ENCODE results near the gene ZDHHC13. TPM values are rescaled to one million over a fixed set of nuclear protein-coding genes. Genes with fewer than 3 reads are reported as not detected.

The ZDHHC13 gene
- polyA plus RNA-seq, 2 of the 4 experiments (the other 2 are of a cell fraction): 17.6 to 34.3 TPM

- FAIRE-seq: no peak
- CTCF ChIA-PET: interaction anchor here (0.9 to 4.2 kb wide), 5 partner anchors 14 to 31 kb away, joined by 3 to 22 read pairs (median 5); partner anchors contain the start of gene ZDHHC13
- DNase-seq (ENCODE audit: low read depth in 1 of 2, low spot score in 1 of 2): no peak
Measured at GRCh38 chr11:19101796-19102520, 15.0 kb upstream of the ZDHHC13 start.

GRCh38 chr11:19102521-19102900 lies 14.5 kb upstream of the ZDHHC13 start:
- CTCF ChIA-PET: interaction anchor here (1.6 to 4.2 kb wide), 2 partner anchors 14 to 25 kb away, joined by 4 to 22 read pairs; partner anchors contain the start of gene ZDHHC13

More at GRCh38 chr11:19101796-19102520, 15.0 kb upstream of the ZDHHC13 start:
- peaks cover 10% of the 10 kb centered on the region; the same call in 2 of the 3 replicates for H3K4me1 ChIP-seq
- 2% methylated on average over 4 of the region's 4 CpGs for WGBS (ENCODE audit: missing lambda C conversion rate)
- ATAC-seq: no peak
- no peaks in the 10 kb centered on the region; the same call in 2 of the 3 replicates for H3K9me3 ChIP-seq
- no peak for TF ChIP-seq PHF8 (IDR thresholded peaks at IDR 0.05; ENCODE audit: borderline replicate concordance, low read depth)
- TF ChIP-seq GATA3 (IDR thresholded peaks at IDR 0.05; ENCODE audit: borderline replicate concordance): peak; percentile 58; the same call in 1 of the 2 replicates
- no peak for TF ChIP-seq RNF2 (IDR thresholded peaks at IDR 0.05; ENCODE audit: borderline replicate concordance, low read depth)
- no peak for TF ChIP-seq ZNF302 (CRISPR knock-in tag; IDR thresholded peaks at IDR 0.05)
- no peak for TF ChIP-seq BHLHE40 (IDR thresholded peaks at IDR 0.05; ENCODE audit: low read depth, low read length)
- no peak for TF ChIP-seq REST (IDR thresholded peaks at IDR 0.05)
- no peak for TF ChIP-seq CHD2 (IDR thresholded peaks at IDR 0.05; ENCODE audit: low read length, partially characterized antibody)
- no peak overlapping the region for H3K4me3 ChIP-seq
- peak overlapping the region; percentile 40 for H3K4me2 ChIP-seq
- POLR2A ChIA-PET: no interaction called here
- H3K27ac ChIP-seq: no peak overlapping the region

More at GRCh38 chr11:19102521-19102900, 14.5 kb upstream of the ZDHHC13 start:
- H3K9me3 ChIP-seq: no peaks in the 10 kb centered on the region; the same call in 2 of the 3 replicates
- H3K27ac ChIP-seq: no peak overlapping the region
- DNase-seq (ENCODE audit: low read depth in 1 of 2, low spot score in 1 of 2): no peak
- no peak for FAIRE-seq
- peaks cover 10% of the 10 kb centered on the region; the same call in 2 of the 3 replicates for H3K4me1 ChIP-seq
- no peak overlapping the region for H3K4me3 ChIP-seq
- TF ChIP-seq HEYL (CRISPR knock-in tag; IDR thresholded peaks at IDR 0.05) (no peak), RFX5 (IDR thresholded peaks at IDR 0.05) (no peak), KDM5A (IDR thresholded peaks at IDR 0.05) (no peak), E2F6 (IDR thresholded peaks at IDR 0.05; ENCODE audit: borderline replicate concordance, low read depth) (no peak), ESRRA (IDR thresholded peaks at IDR 0.05; ENCODE audit: borderline replicate concordance, low read length) (no peak), RAD21 (conservative IDR thresholded peaks at IDR 0.05 in 1 of 2, IDR thresholded peaks at IDR 0.05 in 1 of 2) (no peak), TFCP2L1 (CRISPR knock-in tag; IDR thresholded peaks at IDR 0.05) (no peak), MAX (IDR thresholded peaks at IDR 0.05) (no peak), HMGXB4 (CRISPR knock-in tag; IDR thresholded peaks at IDR 0.05; ENCODE audit: borderline replicate concordance) (no peak), RARB (CRISPR knock-in tag; IDR thresholded peaks at IDR 0.05) (no peak), HOXB5 (CRISPR knock-in tag; IDR thresholded peaks at IDR 0.05) (no peak), NR3C1 (IDR thresholded peaks at IDR 0.05) (no peak), EP300 (IDR thresholded peaks at IDR 0.05) (no peak), RCOR1 (IDR thresholded peaks at IDR 0.05; ENCODE audit: low read depth, low read length) (no peak), BHLHE40 (IDR thresholded peaks at IDR 0.05; ENCODE audit: low read depth, low read length) (no peak), POLR2A (IDR thresholded peaks at IDR 0.05; ENCODE audit: low read length) (no peak), HOXA7 (CRISPR knock-in tag; IDR thresholded peaks at IDR 0.05) (no peak), MAZ (IDR thresholded peaks at IDR 0.05; ENCODE audit: borderline replicate concordance, low read depth, low read length) (no peak)
- no peak for ATAC-seq
- POLR2A ChIA-PET: no interaction called here
- H3K4me2 ChIP-seq: peak overlapping the region; percentile 40; the same call in 2 of the 3 replicates
- WGBS (ENCODE audit: missing lambda C conversion rate): 47% methylated on average over 1 of the region's 1 CpG
